DOHH2 (cell line): ENCODE data around the gene HERC5.

Experiments
- H3F3A ChIP-seq: fragments of 200-600 bp; sonication (generic), shearing (Covaris generic); 2 replicates; pipeline ENCODE4 v1.6.0; 2016; ENCODE audit warnings: antibody characterized with exemption, mild to moderate bottlenecking; ENCODE audit not compliant: control insufficient read depth, insufficient read depth
- H3K27ac ChIP-seq: fragments of 200-600 bp; sonication (generic); 2 replicates; pipeline ENCODE4 v1.5.1; 2014; ENCODE audit warnings: low read depth, mild to moderate bottlenecking, low read length, moderate library complexity
- H3K27me3 ChIP-seq: fragments of 200-600 bp; sonication (generic); 2 replicates; pipeline ENCODE4 v1.6.1; 2014; ENCODE audit warnings: mild to moderate bottlenecking, low read length, mixed read lengths; ENCODE audit not compliant: control insufficient read depth
- H3K36me3 ChIP-seq: fragments of 200-600 bp; sonication (generic); 2 replicates; pipeline ENCODE4 v1.6.1; 2014; ENCODE audit warnings: mild to moderate bottlenecking, low read length, moderate library complexity, mixed read lengths; ENCODE audit not compliant: control insufficient read depth
- H3K4me1 ChIP-seq: fragments of 200-600 bp; sonication (generic); 2 replicates; pipeline ENCODE4 v1.6.1; 2014; ENCODE audit warnings: mild to moderate bottlenecking, low read length, mixed read lengths; ENCODE audit not compliant: control insufficient read depth
- H3K4me2 ChIP-seq: fragments of 200-600 bp; sonication (generic); 2 replicates; pipeline ENCODE4 v1.6.0; 2014; ENCODE audit warnings: mild to moderate bottlenecking, low read length, moderate library complexity
- H3K4me3 ChIP-seq: fragments of 200-600 bp; sonication (generic); 2 replicates; pipeline ENCODE4 v1.5.1; 2014; ENCODE audit warnings: mild to moderate bottlenecking, low read length, mixed read lengths
- H3K79me2 ChIP-seq: fragments of 200-600 bp; sonication (generic); 2 replicates; pipeline ENCODE4 v1.6.1; 2014; ENCODE audit warnings: mild to moderate bottlenecking, low read length, mixed read lengths; ENCODE audit not compliant: control insufficient read depth
- H3K9me2 ChIP-seq: fragments of 200-600 bp; sonication (generic); replicated peaks from 2 replicates; pipeline ENCODE4 v1.6.1; 2014; ENCODE audit warnings: mild to moderate bottlenecking, low read length, mixed read lengths; ENCODE audit not compliant: control insufficient read depth
- H3K9me3 ChIP-seq: fragments of 200-600 bp; sonication (generic); 2 replicates; pipeline ENCODE4 v1.6.1; 2014; ENCODE audit warnings: antibody characterized with exemption, low read length, mixed read lengths; ENCODE audit not compliant: control insufficient read depth, insufficient read depth
- H4K20me1 ChIP-seq: fragments of 200-600 bp; sonication (generic); 2 replicates; pipeline ENCODE4 v1.6.0; 2014; ENCODE audit warnings: low read depth, mild to moderate bottlenecking, antibody characterized with exemption, low read length, moderate library complexity; ENCODE audit not compliant: control insufficient read depth, insufficient read depth
- EZH2phosphoT487 ChIP-seq: fragments of 200-600 bp; sonication (generic); IDR thresholded peaks from 2 replicates; pipeline ENCODE4 v1.6.1; 2017; ENCODE audit warnings: borderline replicate concordance, mild to moderate bottlenecking, antibody characterized with exemption, low read length, moderate library complexity, mixed read lengths
- TF ChIP-seq, protein P1 (sequence below): fragments of 200-600 bp; sonication (generic); IDR thresholded peaks from one replicate; pipeline ENCODE4 v1.5.1; 2014; ENCODE audit warnings: antibody characterized with exemption, mild to moderate bottlenecking, low read depth, low read length; ENCODE audit not compliant: poor library complexity, severe bottlenecking

HERC5 gene

DNA sequence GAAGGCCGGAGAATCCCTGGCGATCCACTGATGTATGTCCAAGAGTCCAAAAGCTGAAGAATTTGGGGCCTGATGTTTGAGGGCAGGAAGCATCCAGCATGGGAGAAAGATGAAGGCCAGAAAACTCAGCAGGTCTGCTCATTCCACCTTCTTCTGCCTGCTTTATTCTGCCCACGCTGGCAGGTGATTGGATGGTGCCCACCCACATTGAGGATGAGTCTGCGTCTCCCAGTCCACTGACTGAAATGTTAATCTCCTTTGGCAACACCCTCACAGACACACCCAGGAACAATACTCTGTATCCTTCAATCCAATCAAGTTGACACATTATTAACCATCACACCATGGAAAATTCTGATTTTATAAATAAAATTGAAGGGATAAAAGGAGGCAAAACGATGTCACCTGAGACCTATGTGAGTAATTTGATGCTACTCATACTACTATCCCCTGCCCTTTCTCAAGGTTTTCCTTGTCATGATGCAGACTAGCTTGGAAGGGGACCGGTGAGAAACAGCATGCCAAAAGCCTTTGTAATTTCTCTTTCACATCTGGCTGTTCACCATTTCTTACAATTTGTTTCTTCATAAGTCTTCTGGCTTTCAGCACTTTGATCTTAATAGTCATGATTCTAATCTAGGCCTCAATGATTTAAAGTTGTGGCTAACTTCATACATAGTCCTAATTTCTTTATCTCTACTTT, 76.3 kb downstream of the HERC5 start:
- Histone ChIP-seq H3F3A (no peaks in the 10 kb centered on the region), H3K9me2 (no peaks in the 10 kb centered on the region), H3K4me3 (no peak overlapping the region), H3K79me2 (no peaks in the 10 kb centered on the region), H3K4me1 (no peaks in the 10 kb centered on the region), H3K27me3 (no peaks in the 10 kb centered on the region; the same call in 1 of the 2 replicates), H3K27ac (no peak overlapping the region), H3K36me3 (no peaks in the 10 kb centered on the region), H3K9me3 (no peaks in the 10 kb centered on the region), H4K20me1 (no peaks in the 10 kb centered on the region), H3K4me2 (no peak overlapping the region)
- TF ChIP-seq, protein P1, sequence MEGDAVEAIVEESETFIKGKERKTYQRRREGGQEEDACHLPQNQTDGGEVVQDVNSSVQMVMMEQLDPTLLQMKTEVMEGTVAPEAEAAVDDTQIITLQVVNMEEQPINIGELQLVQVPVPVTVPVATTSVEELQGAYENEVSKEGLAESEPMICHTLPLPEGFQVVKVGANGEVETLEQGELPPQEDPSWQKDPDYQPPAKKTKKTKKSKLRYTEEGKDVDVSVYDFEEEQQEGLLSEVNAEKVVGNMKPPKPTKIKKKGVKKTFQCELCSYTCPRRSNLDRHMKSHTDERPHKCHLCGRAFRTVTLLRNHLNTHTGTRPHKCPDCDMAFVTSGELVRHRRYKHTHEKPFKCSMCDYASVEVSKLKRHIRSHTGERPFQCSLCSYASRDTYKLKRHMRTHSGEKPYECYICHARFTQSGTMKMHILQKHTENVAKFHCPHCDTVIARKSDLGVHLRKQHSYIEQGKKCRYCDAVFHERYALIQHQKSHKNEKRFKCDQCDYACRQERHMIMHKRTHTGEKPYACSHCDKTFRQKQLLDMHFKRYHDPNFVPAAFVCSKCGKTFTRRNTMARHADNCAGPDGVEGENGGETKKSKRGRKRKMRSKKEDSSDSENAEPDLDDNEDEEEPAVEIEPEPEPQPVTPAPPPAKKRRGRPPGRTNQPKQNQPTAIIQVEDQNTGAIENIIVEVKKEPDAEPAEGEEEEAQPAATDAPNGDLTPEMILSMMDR, result no peak
- TF ChIP-seq EZH2phosphoT487, result no peak

DNA sequence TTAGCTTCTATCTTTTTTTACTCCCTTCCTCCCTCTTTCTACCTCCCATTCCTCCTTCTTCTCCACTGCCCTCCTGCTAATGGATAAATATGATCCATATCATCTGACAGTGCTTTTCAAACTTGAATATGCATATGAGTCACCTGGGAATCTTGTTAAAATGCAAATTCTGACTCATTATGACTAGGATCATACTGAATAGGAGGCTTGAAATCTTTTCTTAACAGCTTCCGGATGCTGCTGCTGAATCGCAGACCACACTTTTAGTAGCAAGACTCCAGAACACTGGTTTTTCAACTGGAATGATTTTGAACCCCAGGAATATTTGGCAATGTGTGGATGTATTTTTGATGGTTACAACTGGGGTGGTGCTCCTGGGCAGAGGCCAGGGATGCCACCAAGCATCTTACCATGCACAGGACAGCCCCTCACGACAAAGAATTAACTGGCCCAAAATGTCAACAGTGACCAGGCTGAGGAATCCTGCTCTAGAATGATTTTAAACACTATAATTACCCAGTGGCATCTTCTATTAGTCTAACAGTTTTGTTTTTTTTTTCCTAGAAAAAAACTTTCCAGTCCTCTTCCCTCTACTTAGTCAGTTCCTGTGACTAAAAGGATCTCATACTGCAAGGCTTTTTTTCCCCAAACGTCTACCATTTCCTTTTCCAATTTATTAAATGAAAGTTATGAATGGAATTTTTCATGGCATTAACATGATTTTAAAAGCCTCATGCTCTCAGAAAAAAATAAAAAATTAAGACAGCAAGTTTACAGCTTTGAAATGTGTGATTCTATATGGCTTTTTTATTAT, 77.2 kb downstream of the HERC5 start:
- no peak overlapping the region for H3K4me3 ChIP-seq
- no peaks in the 10 kb centered on the region for H3F3A ChIP-seq
- TF ChIP-seq EZH2phosphoT487, result no peak
- TF ChIP-seq, protein P1, result no peak
- H3K79me2 ChIP-seq, result no peaks in the 10 kb centered on the region
- H4K20me1 ChIP-seq, result no peaks in the 10 kb centered on the region
- H3K27me3 ChIP-seq, result no peaks in the 10 kb centered on the region; the same call in 1 of the 2 replicates
- no peaks in the 10 kb centered on the region for H3K4me1 ChIP-seq
- no peak overlapping the region for H3K4me2 ChIP-seq
- no peak overlapping the region for H3K27ac ChIP-seq
- no peaks in the 10 kb centered on the region for H3K9me3 ChIP-seq
- no peaks in the 10 kb centered on the region for H3K9me2 ChIP-seq
- H3K36me3 ChIP-seq, result no peaks in the 10 kb centered on the region

DNA sequence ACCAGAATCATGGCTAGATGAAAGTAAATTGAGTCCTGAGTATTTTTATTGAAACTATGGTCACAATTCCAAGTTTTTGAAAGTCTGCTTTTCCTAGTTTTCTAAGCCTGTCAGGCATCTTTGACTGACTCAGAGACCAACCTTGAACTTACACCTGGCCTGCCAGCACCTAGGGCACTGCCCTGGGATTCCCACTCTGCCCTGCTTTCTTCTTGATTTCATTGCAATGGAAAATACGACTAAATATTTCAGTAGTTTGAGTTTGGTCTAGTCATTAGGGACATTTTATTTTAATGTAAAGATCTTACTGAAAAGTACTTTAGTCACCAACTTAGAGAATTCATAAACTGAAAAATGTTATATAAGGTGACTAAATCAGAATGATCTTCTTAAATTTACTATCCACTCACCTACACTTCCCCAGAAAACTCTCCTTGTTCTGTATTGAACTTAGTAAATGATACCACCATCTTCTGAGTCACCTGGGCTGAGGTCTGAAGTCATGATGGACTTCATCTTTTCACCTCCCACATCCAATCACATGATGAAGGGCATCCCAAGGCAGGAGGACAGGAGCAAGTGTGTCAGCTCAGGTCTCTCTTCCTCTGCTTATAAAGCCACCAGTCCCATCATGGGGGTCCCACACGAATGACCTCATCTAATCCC, 78.3 kb downstream of the HERC5 start:
- Histone ChIP-seq H4K20me1 (no peaks in the 10 kb centered on the region), H3K27me3 (no peaks in the 10 kb centered on the region; the same call in 1 of the 2 replicates), H3K36me3 (no peaks in the 10 kb centered on the region), H3K79me2 (no peaks in the 10 kb centered on the region), H3K4me3 (no peak overlapping the region), H3F3A (no peaks in the 10 kb centered on the region), H3K9me3 (no peaks in the 10 kb centered on the region), H3K4me1 (no peaks in the 10 kb centered on the region), H3K27ac (no peak overlapping the region), H3K4me2 (no peak overlapping the region), H3K9me2 (no peaks in the 10 kb centered on the region)
- no peak for TF ChIP-seq EZH2phosphoT487
- TF ChIP-seq, protein P1, result no peak
